Measurements from ENCODE around the gene HDGFL2.

HDGFL2 gene

GRCh38 chr19:4483385-4483784 lies 11.3 kb downstream of the HDGFL2 start:
- DNase-seq (ENCODE audit: low read depth), result no peak
- no peak for TF ChIP-seq CTCF (IDR thresholded peaks at IDR 0.05; ENCODE audit: low read length, missing control alignments)
- no peak overlapping the region for H3K4me3 ChIP-seq (replicated peaks; ENCODE audit: low read depth, low read length)

- TF ChIP-seq CTCF (IDR thresholded peaks at IDR 0.05; ENCODE audit: low read length, missing control alignments), result no peak
- no peak overlapping the region for H3K4me3 ChIP-seq (replicated peaks; ENCODE audit: low read depth, low read length)
- DNase-seq (ENCODE audit: low read depth), result no peak
These were observed 15.5 kb downstream of the HDGFL2 start for GRCh38 chr19:4487572-4487971.

GRCh38 chr19:4488496-4488895 lies 16.4 kb downstream of the HDGFL2 start:
- no peak for DNase-seq (ENCODE audit: low read depth)
- no peak overlapping the region for H3K4me3 ChIP-seq (replicated peaks; ENCODE audit: low read depth, low read length)
- no peak for TF ChIP-seq CTCF (IDR thresholded peaks at IDR 0.05; ENCODE audit: low read length, missing control alignments)

GRCh38 chr19:4491446-4491845 lies 19.3 kb downstream of the HDGFL2 start:
- TF ChIP-seq CTCF (IDR thresholded peaks at IDR 0.05; ENCODE audit: low read length, missing control alignments), result no peak
- DNase-seq (ENCODE audit: low read depth), result no peak
- H3K4me3 ChIP-seq (replicated peaks; ENCODE audit: low read depth, low read length), result no peak overlapping the region

- no peak for TF ChIP-seq CTCF (IDR thresholded peaks at IDR 0.05; ENCODE audit: low read length, missing control alignments)
- no peak overlapping the region for H3K4me3 ChIP-seq (replicated peaks; ENCODE audit: low read depth, low read length)
- DNase-seq (ENCODE audit: low read depth), result no peak
These were observed 20.4 kb downstream of the HDGFL2 start for GRCh38 chr19:4492337-4493103.

- no peak for DNase-seq (ENCODE audit: low read depth)
- H3K4me3 ChIP-seq (replicated peaks; ENCODE audit: low read depth, low read length), result no peak overlapping the region
- TF ChIP-seq CTCF (IDR thresholded peaks at IDR 0.05; ENCODE audit: low read length, missing control alignments), result no peak
These were observed 21.2 kb downstream of the HDGFL2 start for GRCh38 chr19:4493104-4493928.

Measured in fibroblast of pulmonary artery (primary cell).